DND-41 (cell line): Measurements from ENCODE around the gene TNS3.

Experiments used
- ATAC-seq: fragments of 200-7000 bp; cut with Tn5 transposase; 3 replicates; pipeline ENCODE4 v1.9.1; 2021; ENCODE audit warnings: low read depth; ENCODE audit not compliant: insufficient read depth
- DNase-seq: peaks from one replicate; pipeline ENCODE4 v3.0.0-alpha.2; 2020
- H2AFZ ChIP-seq: 2 replicates; pipeline ENCODE4 v1.6.0; 2012; ENCODE audit warnings: low read depth, low read length
- H3K27ac ChIP-seq: 2 replicates; pipeline ENCODE4 v1.5.1; 2012; ENCODE audit warnings: low read length, inconsistent platforms
- H3K27me3 ChIP-seq: fragments of 200-600 bp; sonication (generic); 2 replicates; pipeline ENCODE4 v1.6.0; 2012; ENCODE audit warnings: low read length, mild to moderate bottlenecking, inconsistent platforms; ENCODE audit not compliant: insufficient read depth, poor library complexity
- H3K36me3 ChIP-seq: 2 replicates; pipeline ENCODE4 v1.5.1; 2012; ENCODE audit warnings: low read length, inconsistent platforms; ENCODE audit not compliant: insufficient read depth
- H3K4me1 ChIP-seq: 2 replicates; pipeline ENCODE4 v1.5.1; 2012; ENCODE audit warnings: mild to moderate bottlenecking, low read length; ENCODE audit not compliant: insufficient read depth
- H3K4me2 ChIP-seq: 2 replicates; pipeline ENCODE4 v1.6.0; 2012; ENCODE audit warnings: mild to moderate bottlenecking, moderate library complexity, low read length, inconsistent platforms; ENCODE audit not compliant: insufficient read depth
- H3K4me3 ChIP-seq, 2 experiments: fragments of 200-600 bp in 1 of 2; shearing (Covaris generic) in 1 of 2; 2 replicates each; pipeline ENCODE4 v1.5.1; 2012 to 2016; ENCODE audit warnings: inconsistent platforms in 2 of 2, low read length in 2 of 2, mild to moderate bottlenecking in 2 of 2, low read depth in 1 of 2, moderate library complexity in 1 of 2
- H3K79me2 ChIP-seq: 2 replicates; pipeline ENCODE4 v1.6.0; 2012; ENCODE audit warnings: low read length, inconsistent platforms; ENCODE audit not compliant: insufficient read depth
- H3K9ac ChIP-seq: 2 replicates; pipeline ENCODE4 v1.6.0; 2012; ENCODE audit warnings: low read depth, mild to moderate bottlenecking, inconsistent platforms, low read length, moderate library complexity
- H3K9me3 ChIP-seq: 2 replicates; pipeline ENCODE4 v1.5.1; 2012; ENCODE audit warnings: low read length, moderate library complexity, mild to moderate bottlenecking, inconsistent platforms; ENCODE audit not compliant: insufficient read depth, severe bottlenecking
- H4K20me1 ChIP-seq: 2 replicates; pipeline ENCODE4 v1.6.0; 2012; ENCODE audit warnings: low read length; ENCODE audit not compliant: insufficient read depth
- EZH2 ChIP-seq: IDR thresholded peaks from 3 replicates; pipeline ENCODE4 v1.6.1; 2012; ENCODE audit warnings: borderline replicate concordance, low read depth, mild to moderate bottlenecking, moderate library complexity, low read length, inconsistent platforms; ENCODE audit not compliant: severe bottlenecking
- TF ChIP-seq, protein P1 (sequence below): IDR thresholded peaks from 2 replicates; pipeline ENCODE4 v1.5.1; 2012; ENCODE audit warnings: borderline replicate concordance, low read length, moderate library complexity, mild to moderate bottlenecking; ENCODE audit not compliant: poor library complexity, severe bottlenecking; ENCODE audit errors: extremely low read depth

The TNS3 gene

DNA sequence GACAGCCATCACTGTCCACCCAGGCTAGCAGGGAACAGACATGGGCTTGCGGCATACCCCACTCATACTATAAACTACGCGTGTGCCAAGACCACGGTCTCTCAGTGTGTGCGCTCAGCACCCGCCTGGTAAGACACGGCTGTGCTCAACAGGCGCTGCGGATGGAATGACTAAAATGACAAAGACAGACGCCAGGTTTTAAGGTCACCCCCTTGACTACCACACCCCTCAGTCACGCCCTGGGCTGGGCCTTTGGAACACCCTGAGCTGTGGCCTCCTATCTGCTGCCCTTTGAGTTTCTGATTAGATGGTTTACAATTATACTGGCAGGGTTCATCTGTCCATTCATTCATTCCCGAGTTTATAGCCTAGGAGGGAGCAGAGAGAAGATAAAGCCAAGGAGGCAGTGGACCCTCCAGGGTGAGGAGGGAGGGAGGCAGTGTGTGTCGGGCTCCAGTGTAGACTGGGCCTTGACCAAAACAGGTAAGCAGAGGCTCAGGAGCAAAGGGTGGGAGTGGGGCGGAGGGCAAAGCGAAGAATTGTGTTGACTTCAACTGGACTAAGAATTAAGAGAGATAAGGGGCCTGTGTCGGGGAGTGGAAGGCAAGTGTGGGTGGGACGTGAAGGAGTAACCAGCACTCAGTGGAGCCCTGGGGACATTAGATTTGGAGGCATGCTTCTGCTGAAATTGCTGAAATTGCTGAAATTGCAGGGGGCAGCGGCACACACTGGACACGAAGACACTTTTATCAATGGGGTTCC, 35.0 kb downstream of the TNS3 start:
- H3K4me1 ChIP-seq: no peaks in the 10 kb centered on the region
- H3K4me3 ChIP-seq: no peak overlapping the region
- no peaks in the 10 kb centered on the region for H3K9me3 ChIP-seq
- ATAC-seq: no peak
- DNase-seq: no peak
- no peak overlapping the region for H3K4me2 ChIP-seq
- H2AFZ ChIP-seq: no peak overlapping the region
- no peaks in the 10 kb centered on the region for H3K36me3 ChIP-seq
- no peaks in the 10 kb centered on the region for H3K79me2 ChIP-seq
- no peaks in the 10 kb centered on the region for H4K20me1 ChIP-seq
- H3K9ac ChIP-seq: no peak overlapping the region
- no peak overlapping the region for H3K27ac ChIP-seq
- no peaks in the 10 kb centered on the region for H3K27me3 ChIP-seq
- TF ChIP-seq, protein P1, sequence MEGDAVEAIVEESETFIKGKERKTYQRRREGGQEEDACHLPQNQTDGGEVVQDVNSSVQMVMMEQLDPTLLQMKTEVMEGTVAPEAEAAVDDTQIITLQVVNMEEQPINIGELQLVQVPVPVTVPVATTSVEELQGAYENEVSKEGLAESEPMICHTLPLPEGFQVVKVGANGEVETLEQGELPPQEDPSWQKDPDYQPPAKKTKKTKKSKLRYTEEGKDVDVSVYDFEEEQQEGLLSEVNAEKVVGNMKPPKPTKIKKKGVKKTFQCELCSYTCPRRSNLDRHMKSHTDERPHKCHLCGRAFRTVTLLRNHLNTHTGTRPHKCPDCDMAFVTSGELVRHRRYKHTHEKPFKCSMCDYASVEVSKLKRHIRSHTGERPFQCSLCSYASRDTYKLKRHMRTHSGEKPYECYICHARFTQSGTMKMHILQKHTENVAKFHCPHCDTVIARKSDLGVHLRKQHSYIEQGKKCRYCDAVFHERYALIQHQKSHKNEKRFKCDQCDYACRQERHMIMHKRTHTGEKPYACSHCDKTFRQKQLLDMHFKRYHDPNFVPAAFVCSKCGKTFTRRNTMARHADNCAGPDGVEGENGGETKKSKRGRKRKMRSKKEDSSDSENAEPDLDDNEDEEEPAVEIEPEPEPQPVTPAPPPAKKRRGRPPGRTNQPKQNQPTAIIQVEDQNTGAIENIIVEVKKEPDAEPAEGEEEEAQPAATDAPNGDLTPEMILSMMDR: no peak
- no peak for TF ChIP-seq EZH2

DNA sequence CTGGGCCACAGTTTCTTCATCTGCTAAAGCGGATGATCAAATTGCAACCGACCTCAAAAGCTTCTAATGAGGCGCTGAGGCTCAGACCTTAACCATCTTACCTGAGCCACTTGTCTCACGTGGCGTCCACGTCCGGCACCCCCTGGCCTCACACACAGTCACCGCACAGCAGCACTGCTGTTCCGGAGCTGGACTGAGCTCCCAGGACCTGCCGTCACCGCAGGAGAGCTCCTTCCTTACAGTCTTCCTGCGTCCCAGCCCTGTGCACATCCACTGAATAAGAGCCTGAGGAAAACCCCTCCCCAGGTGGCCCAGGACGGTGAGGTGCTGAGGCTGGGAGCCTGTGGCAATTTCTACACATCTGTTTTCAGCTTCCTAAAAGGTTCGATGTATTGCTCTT, 35.7 kb downstream of the TNS3 start:
- Histone ChIP-seq H3K27ac (no peak overlapping the region), H3K9ac (no peak overlapping the region), H3K4me3 (no peak overlapping the region), H4K20me1 (no peaks in the 10 kb centered on the region), H3K9me3 (no peaks in the 10 kb centered on the region), H3K4me1 (no peaks in the 10 kb centered on the region), H2AFZ (no peak overlapping the region), H3K36me3 (no peaks in the 10 kb centered on the region), H3K79me2 (no peaks in the 10 kb centered on the region), H3K27me3 (no peaks in the 10 kb centered on the region), H3K4me2 (no peak overlapping the region)
- TF ChIP-seq EZH2: no peak
- TF ChIP-seq, protein P1: no peak
- ATAC-seq (no peak), DNase-seq (no peak)

DNA sequence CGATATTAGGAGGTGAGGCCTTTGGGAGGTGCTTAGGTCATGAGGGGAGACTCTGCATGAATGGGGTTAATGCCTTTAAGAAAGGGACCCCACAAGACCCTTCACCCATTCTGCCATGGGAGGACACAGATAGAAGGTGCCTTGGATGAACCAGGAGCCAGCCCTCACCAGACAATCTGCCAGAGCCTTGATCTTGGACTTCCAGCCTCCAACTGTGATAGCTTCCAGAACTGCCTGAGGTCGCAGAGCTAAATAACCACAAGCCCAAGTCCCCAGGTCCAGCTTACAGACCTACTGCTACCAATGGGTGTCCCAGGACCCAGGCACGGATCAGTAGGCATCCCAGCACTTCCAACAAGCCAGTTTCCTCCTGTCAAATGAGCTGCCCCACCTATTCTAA, 37.5 kb downstream of the TNS3 start:
- no peak for TF ChIP-seq EZH2
- TF ChIP-seq, protein P1: no peak
- H4K20me1 ChIP-seq: no peaks in the 10 kb centered on the region
- no peak overlapping the region for H3K4me3 ChIP-seq
- no peaks in the 10 kb centered on the region for H3K4me1 ChIP-seq
- H3K9ac ChIP-seq: no peak overlapping the region
- no peaks in the 10 kb centered on the region for H3K36me3 ChIP-seq
- ATAC-seq (no peak), DNase-seq (no peak)
- H3K4me2 ChIP-seq: no peak overlapping the region
- H2AFZ ChIP-seq: no peak overlapping the region
- no peaks in the 10 kb centered on the region for H3K27me3 ChIP-seq
- no peaks in the 10 kb centered on the region for H3K79me2 ChIP-seq
- H3K9me3 ChIP-seq: peaks cover 3% of the 10 kb centered on the region
- no peak overlapping the region for H3K27ac ChIP-seq

DNA sequence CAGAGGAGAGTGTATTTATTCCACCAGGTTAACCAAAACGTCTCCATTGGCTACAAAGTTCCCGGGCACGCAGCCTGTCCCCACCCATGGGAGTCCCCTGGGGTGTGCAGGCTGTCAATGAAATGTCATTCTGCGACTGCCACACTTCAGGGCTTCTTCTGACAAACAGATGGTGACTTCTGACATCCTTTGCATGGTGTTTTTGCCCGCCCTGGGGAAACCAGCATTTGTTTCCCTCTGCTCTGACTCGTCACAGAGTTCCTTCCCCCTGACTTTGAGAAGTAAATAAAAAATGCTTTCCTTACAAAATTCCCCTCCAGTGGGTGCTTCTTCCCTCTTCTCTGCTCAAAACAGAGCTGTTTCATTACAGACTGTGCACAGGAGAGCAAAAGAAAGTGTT, 38.2 kb downstream of the TNS3 start:
- Histone ChIP-seq H3K27ac (no peak overlapping the region), H3K9me3 (peaks cover 3% of the 10 kb centered on the region), H4K20me1 (no peaks in the 10 kb centered on the region), H2AFZ (no peak overlapping the region), H3K4me2 (no peak overlapping the region), H3K4me1 (no peaks in the 10 kb centered on the region), H3K4me3 (no peak overlapping the region), H3K9ac (no peak overlapping the region), H3K36me3 (no peaks in the 10 kb centered on the region), H3K27me3 (no peaks in the 10 kb centered on the region), H3K79me2 (no peaks in the 10 kb centered on the region)
- DNase-seq (no peak), ATAC-seq (no peak)
- TF ChIP-seq EZH2: no peak
- TF ChIP-seq, protein P1: no peak
